GM18502 (cell line): ENCODE data around the gene BMP8A.
"Not testable (repeated sequence)": the region's sequence is repeated elsewhere in the genome, so short reads cannot be mapped to it uniquely, and the experiment has no call there.

Experiments used
- ATAC-seq: cut with Tn5 transposase; IDR thresholded peaks from one replicate; pipeline ENCODE4 v1.9.1; 2021; ENCODE audit warnings: mild to moderate bottlenecking; ENCODE audit not compliant: unreplicated experiment, poor library complexity

The BMP8A gene

DNA sequence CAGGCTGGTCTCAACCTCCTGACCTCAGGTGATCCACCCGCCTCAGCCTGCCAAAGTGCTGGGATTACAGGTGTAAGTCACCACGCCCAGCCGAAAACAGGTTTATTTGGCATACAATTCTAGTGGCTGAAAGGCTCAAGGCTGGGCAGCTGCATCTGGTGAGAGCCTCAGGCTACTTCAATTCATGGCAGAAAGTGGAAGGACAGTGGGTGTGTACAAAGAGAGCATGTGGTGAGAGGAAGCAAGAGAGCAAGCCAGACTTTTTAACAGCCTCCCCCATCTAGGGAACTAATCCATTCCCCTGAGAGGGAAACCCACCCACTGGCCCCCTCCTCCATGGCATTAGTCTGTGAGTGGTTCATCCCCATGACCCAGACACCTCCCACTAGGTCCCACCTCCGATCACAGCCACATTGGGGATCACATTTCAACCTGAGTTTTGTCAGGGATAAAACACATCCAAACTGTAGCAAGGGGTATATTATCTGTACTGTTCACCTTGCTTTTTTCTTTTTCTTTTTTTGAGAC, 9.5 kb downstream of the BMP8A start:
- ATAC-seq = no peak

- ATAC-seq = no peak
Measured at GRCh38 chr1:39501666-39502065, 10.2 kb downstream of the BMP8A start.

GRCh38 chr1:39504436-39504835, 13.0 kb downstream of the BMP8A start:
- ATAC-seq = not testable (repeated sequence)

GRCh38 chr1:39505289-39505688, 13.9 kb downstream of the BMP8A start:
- ATAC-seq = no peak

GRCh38 chr1:39507230-39507928, 15.9 kb downstream of the BMP8A start:
- no peak for ATAC-seq

DNA sequence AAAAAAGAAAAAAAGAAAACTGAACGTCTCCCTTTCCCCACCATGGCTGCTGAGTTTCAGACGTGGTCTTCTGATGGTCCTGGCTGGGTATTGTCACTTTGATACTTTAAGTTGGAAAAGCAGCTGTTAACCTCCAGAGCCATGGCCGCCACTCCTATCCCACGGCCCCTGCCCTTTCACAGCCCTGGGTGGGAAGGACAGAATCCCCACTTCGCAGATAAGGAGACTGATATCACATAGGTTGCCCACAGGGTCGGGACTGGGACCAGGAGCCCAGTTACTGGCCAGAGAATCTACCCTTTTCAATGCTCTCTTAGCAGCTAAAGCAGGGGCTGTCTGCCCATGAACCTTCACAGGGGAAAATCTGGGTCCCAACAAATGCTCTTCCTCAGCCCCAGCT, 16.8 kb downstream of the BMP8A start:
- ATAC-seq = no peak

DNA sequence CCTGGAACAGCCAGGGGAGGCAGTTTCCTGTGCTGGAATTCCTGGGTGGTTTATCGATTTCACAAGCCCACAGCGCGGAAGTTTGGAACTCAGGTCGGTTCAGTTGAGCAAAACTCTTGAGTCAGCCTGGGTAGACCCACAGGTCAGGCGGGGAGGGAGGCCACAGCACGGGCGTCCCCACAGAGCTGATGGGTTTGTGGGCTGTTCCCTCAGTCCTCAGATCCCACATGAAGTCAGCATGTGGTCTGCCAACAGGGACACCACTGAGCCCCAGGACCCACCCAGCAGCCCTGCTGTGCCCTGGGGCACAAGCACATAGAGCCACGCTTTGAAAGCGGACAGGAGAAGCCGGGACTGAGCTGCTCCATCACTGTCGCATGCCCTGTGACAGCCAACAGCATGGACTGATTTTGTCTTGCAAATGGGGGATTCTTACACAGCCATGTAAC, 17.4 kb downstream of the BMP8A start:
- peak; percentile 23 for ATAC-seq

- ATAC-seq = peak; percentile 68
Measured at GRCh38 chr1:39509360-39510009, 18.0 kb downstream of the BMP8A start.

GRCh38 chr1:39510570-39511186, 19.2 kb downstream of the BMP8A start:
- ATAC-seq = not testable (repeated sequence)

GRCh38 chr1:39511477-39511876, 20.0 kb downstream of the BMP8A start:
- not testable (repeated sequence) for ATAC-seq

DNA sequence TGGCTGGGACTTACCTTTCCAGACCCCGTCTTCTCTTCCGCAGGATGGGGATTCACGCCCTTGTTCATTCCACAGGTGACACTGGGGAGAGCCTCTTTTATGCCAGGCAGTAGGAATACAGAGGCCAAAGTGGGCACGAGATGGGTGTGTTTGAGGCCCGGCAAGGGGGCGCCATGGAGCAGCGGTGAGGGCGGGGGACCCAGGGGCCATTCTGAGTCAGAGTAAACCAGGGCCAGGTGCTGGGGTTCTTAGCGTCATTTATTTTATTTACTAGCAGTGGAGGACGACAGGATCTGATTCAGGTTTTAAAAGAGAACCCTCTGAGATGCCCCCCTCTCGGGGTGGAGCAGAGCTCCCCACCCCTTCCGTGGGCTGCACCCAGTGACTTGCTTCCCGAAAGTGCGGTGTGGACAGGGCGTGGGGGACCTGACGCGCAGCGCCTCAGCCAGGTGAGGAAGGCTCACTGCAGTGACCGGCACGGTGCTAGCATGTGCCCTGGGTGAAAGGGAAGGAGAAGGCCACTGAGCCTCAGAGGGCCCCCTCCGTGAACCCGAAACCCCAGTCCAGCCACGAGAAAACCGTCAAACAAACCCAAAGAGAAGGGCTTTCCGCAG, 20.9 kb downstream of the BMP8A start:
- not testable (repeated sequence) for ATAC-seq

DNA sequence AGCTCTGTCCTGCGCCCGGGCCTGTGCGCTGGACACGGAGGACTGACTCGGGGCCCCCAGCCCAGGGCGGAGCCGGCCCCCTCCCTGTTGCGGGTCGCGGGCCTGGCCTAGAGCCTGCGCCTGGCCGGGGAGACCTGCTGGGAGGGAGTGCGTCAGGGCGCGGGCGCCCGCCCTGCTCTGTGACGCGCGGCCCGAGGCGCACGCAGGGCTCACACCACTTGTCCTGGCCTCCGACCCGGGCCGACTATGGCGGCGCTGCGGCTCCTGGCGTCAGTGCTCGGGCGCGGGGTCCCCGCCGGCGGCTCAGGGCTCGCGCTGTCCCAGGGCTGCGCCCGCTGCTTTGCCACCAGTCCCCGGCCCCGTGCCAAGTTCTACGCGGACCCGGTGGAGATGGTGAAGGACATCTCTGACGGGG, 23.3 kb downstream of the BMP8A start:
- ATAC-seq = peak; percentile 37

DNA sequence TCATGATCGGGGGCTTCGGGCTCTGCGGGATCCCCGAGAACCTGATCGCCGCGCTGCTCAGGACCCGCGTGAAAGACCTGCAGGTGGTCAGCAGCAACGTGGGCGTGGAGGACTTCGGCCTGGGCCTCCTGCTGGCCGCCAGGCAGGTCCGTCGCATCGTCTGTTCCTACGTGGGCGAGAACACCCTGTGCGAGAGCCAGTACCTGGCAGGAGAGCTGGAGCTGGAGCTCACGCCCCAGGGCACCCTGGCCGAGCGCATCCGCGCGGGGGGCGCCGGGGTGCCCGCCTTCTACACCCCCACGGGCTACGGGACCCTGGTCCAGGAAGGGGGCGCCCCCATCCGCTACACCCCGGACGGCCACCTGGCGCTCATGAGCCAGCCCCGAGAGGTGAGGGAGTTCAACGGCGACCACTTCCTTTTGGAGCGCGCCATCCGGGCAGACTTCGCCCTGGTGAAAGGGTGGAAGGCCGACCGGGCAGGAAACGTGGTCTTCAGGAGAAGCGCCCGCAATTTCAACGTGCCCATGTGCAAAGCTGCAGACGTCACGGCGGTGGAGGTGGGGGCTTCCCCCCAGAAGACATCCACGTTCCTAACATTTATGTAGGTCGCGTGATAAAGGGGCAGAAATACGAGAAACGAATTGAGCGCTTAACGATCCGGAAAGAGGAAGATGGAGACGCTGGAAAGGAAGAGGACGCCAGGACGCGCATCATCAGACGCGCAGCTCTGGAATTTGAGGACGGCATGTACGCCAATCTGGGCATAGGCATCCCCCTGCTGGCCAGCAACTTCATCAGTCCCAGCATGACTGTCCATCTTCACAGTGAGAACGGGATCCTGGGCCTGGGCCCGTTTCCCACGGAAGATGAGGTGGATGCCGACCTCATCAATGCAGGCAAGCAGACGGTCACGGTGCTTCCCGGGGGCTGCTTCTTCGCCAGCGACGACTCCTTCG, 24.0 kb downstream of the BMP8A start:
- ATAC-seq = peak; percentile 52

DNA sequence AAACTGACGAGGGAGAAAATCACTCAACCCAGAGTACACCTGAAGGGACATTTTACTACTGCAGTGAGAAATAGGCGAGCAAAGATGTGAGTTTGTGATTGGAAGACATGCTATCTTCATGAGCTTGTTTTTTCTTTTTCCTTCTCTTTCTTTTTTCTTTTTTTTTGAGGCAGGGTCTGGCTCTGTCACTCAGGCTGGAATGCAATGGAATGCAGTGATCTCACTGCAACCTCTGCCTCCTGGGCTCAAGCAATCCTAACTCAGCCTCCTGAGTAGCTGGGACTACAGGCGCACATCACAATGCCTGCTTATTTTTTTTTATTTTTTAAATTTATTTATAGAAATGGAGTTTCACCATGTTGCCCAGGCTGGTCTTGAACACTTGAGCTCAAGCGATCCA, 25.4 kb downstream of the BMP8A start:
- not testable (repeated sequence) for ATAC-seq

DNA sequence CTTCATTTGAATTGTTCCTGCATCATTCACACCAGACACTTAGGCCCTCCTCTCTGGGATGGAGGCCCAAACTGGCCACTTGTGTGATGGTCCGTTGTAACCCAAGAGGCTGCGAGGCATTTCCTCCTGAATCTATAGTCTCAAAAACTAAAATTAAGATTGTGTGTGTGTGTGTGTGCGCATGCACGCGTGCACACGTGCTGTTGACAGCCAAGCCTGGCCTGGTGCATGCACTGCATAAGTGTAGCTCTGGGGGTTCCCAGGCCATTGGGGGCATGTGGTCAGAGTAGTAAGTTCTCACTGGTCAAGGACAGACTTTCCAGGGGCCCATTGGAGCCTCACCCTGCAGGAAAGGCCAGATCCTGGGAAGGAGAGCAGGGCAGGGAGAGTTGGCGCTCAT, 26.5 kb downstream of the BMP8A start:
- not testable (repeated sequence) for ATAC-seq

- ATAC-seq = not testable (repeated sequence)
Measured at GRCh38 chr1:39519376-39519775, 27.9 kb downstream of the BMP8A start.

GRCh38 chr1:39522221-39522620, 30.8 kb downstream of the BMP8A start:
- ATAC-seq = not testable (repeated sequence)

- ATAC-seq = no peak
Measured at GRCh38 chr1:39522661-39523567, 31.5 kb downstream of the BMP8A start.

GRCh38 chr1:39524171-39524570, 32.7 kb downstream of the BMP8A start:
- ATAC-seq = no peak
